Fibroblast of lung (primary cell): Measurements from ENCODE around the gene IL3. TPM values are rescaled to one million over a fixed set of nuclear protein-coding genes. Genes with fewer than 3 reads are reported as not detected.

Source experiments
- DNase-seq, 2 donors: peaks; one replicate each; pipeline versions ENCODE4 v3.0.0 to v3.0.0-alpha.2; 2010; ENCODE audit warnings: low read depth in 2 of 2
- H2AFZ ChIP-seq: 2 replicates; pipeline ENCODE4 v1.5.1; 2012; ENCODE audit warnings: low read length, control low read depth, inconsistent platforms
- H3K27ac ChIP-seq: 2 replicates; pipeline ENCODE4 v1.5.1; 2011; ENCODE audit warnings: low read length, control low read depth; ENCODE audit not compliant: insufficient read depth
- H3K27me3 ChIP-seq: 2 replicates; pipeline ENCODE4 v1.5.1; 2011; ENCODE audit warnings: mild to moderate bottlenecking, low read length; ENCODE audit not compliant: control insufficient read depth, insufficient read depth
- H3K36me3 ChIP-seq: 2 replicates; pipeline ENCODE4 v1.5.1; 2011; ENCODE audit warnings: low read length; ENCODE audit not compliant: control insufficient read depth, insufficient read depth
- H3K4me1 ChIP-seq: 2 replicates; pipeline ENCODE4 v1.5.1; 2011; ENCODE audit warnings: low read length; ENCODE audit not compliant: control insufficient read depth, insufficient read depth; ENCODE audit errors: extremely low read depth
- H3K4me2 ChIP-seq: 2 replicates; pipeline ENCODE4 v1.5.1; 2011; ENCODE audit warnings: low read length, control low read depth; ENCODE audit not compliant: insufficient read depth; ENCODE audit errors: extremely low read depth
- H3K4me3 ChIP-seq, 4 experiments: fragments of 200-600 bp in 1 of 4; sonication (generic) in 1 of 4; replicated peaks in 1 of 4; 2 replicates each; pipeline ENCODE4 v1.5.1; 2011 to 2016; ENCODE audit warnings: low read length in 4 of 4, low read depth in 3 of 4, mild to moderate bottlenecking in 3 of 4, control low read depth in 2 of 4, inconsistent platforms in 1 of 4, mixed read lengths in 1 of 4; ENCODE audit not compliant: insufficient read depth in 1 of 4; ENCODE audit errors: control extremely low read depth in 1 of 4
- H3K79me2 ChIP-seq: 2 replicates; pipeline ENCODE4 v1.5.1; 2012; ENCODE audit warnings: mild to moderate bottlenecking, low read length, inconsistent platforms; ENCODE audit not compliant: control insufficient read depth, insufficient read depth
- H3K9ac ChIP-seq: 2 replicates; pipeline ENCODE4 v1.5.1; 2011; ENCODE audit warnings: mild to moderate bottlenecking, low read length, control low read depth; ENCODE audit not compliant: insufficient read depth
- H3K9me3 ChIP-seq: 2 replicates; pipeline ENCODE4 v1.5.1; 2012; ENCODE audit warnings: low read depth, low read length; ENCODE audit not compliant: control insufficient read depth, insufficient read depth
- H4K20me1 ChIP-seq: 2 replicates; pipeline ENCODE4 v1.5.1; 2011; ENCODE audit warnings: low read length; ENCODE audit not compliant: control insufficient read depth, insufficient read depth; ENCODE audit errors: extremely low read depth
- EZH2 ChIP-seq: IDR thresholded peaks from 2 replicates; pipeline ENCODE4 v1.5.1; 2012; ENCODE audit warnings: low read length, control low read depth, mild to moderate bottlenecking; ENCODE audit errors: missing control alignments
- polyA plus RNA-seq, 2 donors: library from polyadenylated mRNA; depleted of rRNA in 1 of 2; stranded (reverse) in 1 of 2; unstranded in 1 of 2; fragments of >200 nt; gene quantifications; 2 replicates each; pipeline ENCODE4 v1.2.1, GENCODE V29; 2011 to 2012; ENCODE audit warnings: missing spikeins in 1 of 2
- total RNA-seq: library from RNA; depleted of rRNA; stranded (reverse); fragments of >200 nt; gene quantifications from 2 replicates; pipeline ENCODE4 v1.2.1, GENCODE V29; 2014
- TF ChIP-seq, protein P1 (sequence below), 2 donors: IDR thresholded peaks in 1 of 2; conservative IDR thresholded peaks in 1 of 2; 1 replicate in 1 of 2; 2 replicates in 1 of 2; pipeline ENCODE4 v1.5.1; 2011 to 2012; ENCODE audit warnings: low read length in 2 of 2, control low read depth in 1 of 2, inconsistent platforms in 1 of 2, low read depth in 1 of 2, mild to moderate bottlenecking in 1 of 2

IL3 gene
- total and polyA plus RNA-seq, 2 donors (not counting 1 experiment from before 2014, with no cell fraction given), result not detected

DNA sequence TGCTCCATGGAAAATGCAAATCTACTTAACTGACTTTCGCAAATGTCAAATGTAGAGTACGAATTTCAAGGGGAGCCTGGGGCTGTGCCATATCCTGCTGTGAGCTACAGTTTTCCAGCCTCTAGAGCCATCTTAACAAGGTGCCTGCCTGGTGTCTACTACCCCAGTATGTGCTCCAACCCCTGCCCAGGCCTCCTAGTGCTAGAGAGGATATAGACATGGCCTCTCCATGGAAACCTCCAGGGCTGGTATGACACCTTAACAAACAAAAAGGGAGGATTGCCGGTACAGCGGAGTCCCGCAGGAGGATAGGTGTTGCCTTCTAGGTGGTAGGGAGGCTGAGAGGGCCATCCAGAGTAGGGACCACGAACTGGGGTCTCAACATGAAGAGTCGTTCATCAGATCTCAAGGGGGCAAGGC lies 13.6 kb upstream of the IL3 start:
- H3K4me1 ChIP-seq, result no peaks in the 10 kb centered on the region
- peaks cover 7% of the 10 kb centered on the region for H3K27me3 ChIP-seq

DNA sequence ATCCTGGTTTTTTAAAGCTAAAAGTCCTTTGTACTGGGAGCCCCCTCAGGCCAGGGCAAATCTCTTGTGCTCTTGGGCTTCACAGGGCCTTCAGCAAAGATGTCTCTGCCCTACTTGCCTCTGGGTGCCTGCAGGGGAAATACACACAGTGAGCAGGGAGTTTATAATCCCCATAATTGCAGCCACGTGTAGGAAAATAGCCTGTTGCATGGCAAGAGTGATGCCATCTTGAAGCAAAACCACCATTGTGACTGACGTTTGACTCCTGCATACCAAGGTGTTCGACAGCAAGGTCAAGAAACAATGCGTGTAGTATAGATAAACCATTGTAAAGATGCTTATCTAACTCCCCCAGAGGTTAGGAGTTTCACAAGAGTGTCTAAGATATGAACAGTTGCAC lies 11.4 kb upstream of the IL3 start:
- H3K4me1 ChIP-seq, result no peaks in the 10 kb centered on the region
- TF ChIP-seq, protein P1, sequence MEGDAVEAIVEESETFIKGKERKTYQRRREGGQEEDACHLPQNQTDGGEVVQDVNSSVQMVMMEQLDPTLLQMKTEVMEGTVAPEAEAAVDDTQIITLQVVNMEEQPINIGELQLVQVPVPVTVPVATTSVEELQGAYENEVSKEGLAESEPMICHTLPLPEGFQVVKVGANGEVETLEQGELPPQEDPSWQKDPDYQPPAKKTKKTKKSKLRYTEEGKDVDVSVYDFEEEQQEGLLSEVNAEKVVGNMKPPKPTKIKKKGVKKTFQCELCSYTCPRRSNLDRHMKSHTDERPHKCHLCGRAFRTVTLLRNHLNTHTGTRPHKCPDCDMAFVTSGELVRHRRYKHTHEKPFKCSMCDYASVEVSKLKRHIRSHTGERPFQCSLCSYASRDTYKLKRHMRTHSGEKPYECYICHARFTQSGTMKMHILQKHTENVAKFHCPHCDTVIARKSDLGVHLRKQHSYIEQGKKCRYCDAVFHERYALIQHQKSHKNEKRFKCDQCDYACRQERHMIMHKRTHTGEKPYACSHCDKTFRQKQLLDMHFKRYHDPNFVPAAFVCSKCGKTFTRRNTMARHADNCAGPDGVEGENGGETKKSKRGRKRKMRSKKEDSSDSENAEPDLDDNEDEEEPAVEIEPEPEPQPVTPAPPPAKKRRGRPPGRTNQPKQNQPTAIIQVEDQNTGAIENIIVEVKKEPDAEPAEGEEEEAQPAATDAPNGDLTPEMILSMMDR (conservative IDR thresholded peaks at IDR 0.05 in 1 of 2, IDR thresholded peaks at IDR 0.05 in 1 of 2; ENCODE audit: low read depth in 1 of 2, low read length in 2 of 2), result no peak
- TF ChIP-seq EZH2, result no peak
- no peaks in the 10 kb centered on the region for H4K20me1 ChIP-seq
- no peaks in the 10 kb centered on the region for H3K9me3 ChIP-seq
- no peak overlapping the region for H2AFZ ChIP-seq
- H3K4me3 ChIP-seq, result no peak overlapping the region
- H3K79me2 ChIP-seq, result no peaks in the 10 kb centered on the region
- H3K4me2 ChIP-seq, result no peak overlapping the region
- no peaks in the 10 kb centered on the region for H3K36me3 ChIP-seq
- H3K27ac ChIP-seq, result no peak overlapping the region
- DNase-seq, result no peak
- H3K27me3 ChIP-seq, result peaks cover 12% of the 10 kb centered on the region
- H3K9ac ChIP-seq, result no peak overlapping the region

More for the DNA sequence above, 13.6 kb upstream of the IL3 start:
- Histone ChIP-seq H3K27ac (no peak overlapping the region), H2AFZ (no peak overlapping the region), H3K36me3 (no peaks in the 10 kb centered on the region), H3K4me3 (no peak overlapping the region), H3K9ac (no peak overlapping the region), H3K9me3 (no peaks in the 10 kb centered on the region), H4K20me1 (no peaks in the 10 kb centered on the region), H3K4me2 (no peak overlapping the region), H3K79me2 (no peaks in the 10 kb centered on the region)
- DNase-seq, result no peak
- TF ChIP-seq, protein P1 (conservative IDR thresholded peaks at IDR 0.05 in 1 of 2, IDR thresholded peaks at IDR 0.05 in 1 of 2; ENCODE audit: low read depth in 1 of 2, low read length in 2 of 2), result no peak
- TF ChIP-seq EZH2, result no peak

DNA sequence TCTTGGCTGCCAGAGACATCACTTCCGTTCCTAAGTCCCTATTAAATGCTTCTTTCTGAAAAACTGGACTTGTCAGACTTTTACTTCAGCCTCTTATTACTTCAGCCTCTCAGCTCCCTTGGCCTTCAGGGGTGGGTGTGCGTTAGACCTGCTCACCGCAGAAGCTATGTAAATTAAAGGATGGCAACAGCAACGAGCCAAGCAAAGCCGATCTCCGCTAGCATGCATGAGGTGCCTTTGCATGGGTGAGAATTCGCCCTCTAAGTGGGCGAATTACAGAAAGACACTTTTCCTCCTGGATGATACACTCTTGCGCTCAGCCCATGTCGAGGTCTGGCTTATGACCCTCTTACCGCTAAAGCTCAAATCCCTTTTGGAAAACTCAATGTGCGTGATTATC lies 10.9 kb upstream of the IL3 start:
- Histone ChIP-seq H4K20me1 (no peaks in the 10 kb centered on the region), H3K27ac (no peak overlapping the region), H3K9ac (no peak overlapping the region), H3K79me2 (no peaks in the 10 kb centered on the region), H3K9me3 (no peaks in the 10 kb centered on the region), H3K36me3 (no peaks in the 10 kb centered on the region), H3K4me2 (no peak overlapping the region), H3K4me3 (no peak overlapping the region), H3K27me3 (peaks cover 12% of the 10 kb centered on the region), H3K4me1 (no peaks in the 10 kb centered on the region), H2AFZ (no peak overlapping the region)
- TF ChIP-seq EZH2, result no peak
- no peak for DNase-seq
